HepG2 (cell line): Measurements from ENCODE around the gene ANGPTL2. TPM values are rescaled to one million over a fixed set of nuclear protein-coding genes. Genes with fewer than 3 reads are reported as not detected.

Source experiments
- ATAC-seq: fragments of 200-7000 bp; cut with Tn5 transposase; 3 replicates; pipeline ENCODE4 v1.9.1; 2020; ENCODE audit warnings: mild to moderate bottlenecking, moderate library complexity
- BruUV-seq: library from RNA; stranded (reverse); fragments of 400-500 nt; replicated peaks from 2 replicates; lab custom pipeline; 2021; lab: Mats Ljungman, UMichigan
- CTCF ChIA-PET: fragments of 300-600 bp; formaldehyde crosslinking; extraction: SDS; loops from one replicate; lab custom pipeline; 2021; ENCODE audit warnings: low total read pairs, inconsistent platforms, low intra/inter-chr PET ratio; lab: Yijun Ruan, JAX
- POLR2A ChIA-PET: fragments of 350-600 bp; sonication (Branson Sonifier 250); formaldehyde crosslinking; loops from one replicate; lab custom pipeline; 2020; ENCODE audit warnings: antibody characterized with exemption, inconsistent platforms; lab: Yijun Ruan, JAX
- DNase-seq: peaks from one replicate; pipeline ENCODE4 v3.0.0-alpha.2; 2015; ENCODE audit warnings: low spot score
- FAIRE-seq: peaks from 3 replicates; lab custom pipeline; 2011; peaks lifted over from hg19 to GRCh38; lab: Jason Lieb, UNC
- H2AFZ ChIP-seq: one replicate; pipeline ENCODE4 v1.6.1; 2011; ENCODE audit warnings: low read length, inconsistent platforms
- H3K27ac ChIP-seq: fragments of 300-600 bp; 3 replicates; pipeline ENCODE4 v1.8.0; 2011; ENCODE audit warnings: mixed run types, mild to moderate bottlenecking, mixed read lengths, low read length, inconsistent platforms; ENCODE audit not compliant: insufficient read depth; ENCODE audit errors: extremely low read length
- H3K27me3 ChIP-seq, 2 experiments: fragments of 200-600 bp in 1 of 2; 2 replicates in 1 of 2; 3 replicates in 1 of 2; pipeline versions ENCODE4 v1.6.0 to v1.8.0; 2011; ENCODE audit warnings: low read length in 2 of 2, mild to moderate bottlenecking in 2 of 2, moderate library complexity in 2 of 2, inconsistent platforms in 1 of 2; ENCODE audit not compliant: insufficient read depth in 2 of 2, control insufficient read depth in 1 of 2
- H3K36me3 ChIP-seq, 2 experiments: fragments of 200-600 bp in 1 of 2; replicated peaks in 1 of 2; 2 replicates in 1 of 2; 3 replicates in 1 of 2; pipeline versions ENCODE4 v1.5.1 to v1.8.0; 2011; ENCODE audit warnings: low read length in 2 of 2, inconsistent platforms in 1 of 2; ENCODE audit not compliant: insufficient read depth in 2 of 2, control insufficient read depth in 1 of 2
- H3K4me1 ChIP-seq: 2 replicates; pipeline ENCODE4 v1.5.1; 2012; ENCODE audit warnings: low read length, inconsistent platforms; ENCODE audit not compliant: insufficient read depth
- H3K4me2 ChIP-seq: 2 replicates; pipeline ENCODE4 v1.6.0; 2011; ENCODE audit warnings: low read depth, low read length, inconsistent platforms
- H3K4me3 ChIP-seq, 3 experiments: fragments of 200-600 bp in 1 of 3; sonication (generic), shearing (Covaris generic) in 1 of 3; replicated peaks in 1 of 3; 2 replicates each; pipeline ENCODE4 v1.5.1; 2011 to 2016; ENCODE audit warnings: low read length in 3 of 3, inconsistent platforms in 2 of 3, low read depth in 2 of 3, mild to moderate bottlenecking in 2 of 3, control low read depth in 1 of 3, mixed read lengths in 1 of 3; ENCODE audit not compliant: insufficient read depth in 1 of 3
- H3K79me2 ChIP-seq: one replicate; pipeline ENCODE4 v1.6.1; 2011; ENCODE audit warnings: low read length, inconsistent platforms; ENCODE audit not compliant: insufficient read depth
- H3K9ac ChIP-seq: 2 replicates; pipeline ENCODE4 v1.6.0; 2011; ENCODE audit warnings: mild to moderate bottlenecking, low read depth, low read length, inconsistent platforms; ENCODE audit not compliant: insufficient read depth
- H3K9me3 ChIP-seq: 2 replicates; pipeline ENCODE4 v1.5.1; 2012; ENCODE audit warnings: mild to moderate bottlenecking, low read length
- H4K20me1 ChIP-seq: 2 replicates; pipeline ENCODE4 v1.6.0; 2011; ENCODE audit warnings: inconsistent platforms, mild to moderate bottlenecking, low read length, moderate library complexity; ENCODE audit not compliant: insufficient read depth
- MTA1 ChIP-seq: sonication (generic); formaldehyde crosslinking; IDR thresholded peaks from 2 replicates; pipeline ENCODE4 v1.4.0; 2020; ENCODE audit warnings: missing genetic modification reagents, mild to moderate bottlenecking, borderline replicate concordance
- WGBS: methylation state at CpG from one replicate; pipeline ENCODE4 v1.1.6; 2017; ENCODE audit warnings: low lambda C conversion rate; 5-methylcytosine and 5-hydroxymethylcytosine counted together
- in situ Hi-C: cut with HindIII; loops from 2 replicates; pipeline ENCODE4 v1.10.0; 2017; ENCODE audit warnings: low pct_unique_long_range_greater_than_20kb; ENCODE audit not compliant: extremely low pct_ligation_motif_present
- intact Hi-C: fragments of 100-400 bp; cut with micrococcal nuclease; formaldehyde crosslinking; loops from one replicate; pipeline ENCODE4 v1.10.0; 2022; ENCODE audit not compliant: unreplicated experiment
- polyA plus RNA-seq, 8 experiments: library from polyadenylated mRNA; depleted of rRNA in 3 of 8; stranded (reverse) in 7 of 8; unstranded in 1 of 8; fragments of >200 nt; fragmentation: Illumina TruSeq in 4 of 8; extraction: Trizol in 4 of 8; gene quantifications; 2 replicates each; pipeline versions ENCODE4 v1.2.1 to v1.2.3, GENCODE V29; 2011 to 2016; ENCODE audit warnings: low read depth in 4 of 8, missing spikeins in 1 of 8, mixed read lengths in 1 of 8; ENCODE audit not compliant: insufficient read depth in 1 of 8
- total RNA-seq, 5 experiments: library from RNA; depleted of rRNA; stranded (reverse); fragments of >200 nt; fragmentation: Illumina TruSeq; extraction: Trizol; gene quantifications; 2 replicates each; pipeline ENCODE4 v1.2.3, GENCODE V29; 2016; ENCODE audit warnings: low read depth in 1 of 5
- TF ChIP-seq, protein P1 (sequence below): sonication (generic); formaldehyde crosslinking; IDR thresholded peaks from 2 replicates; pipeline ENCODE4 v1.4.0; 2020; ENCODE audit warnings: mild to moderate bottlenecking, missing genetic modification reagents, borderline replicate concordance
- TF ChIP-seq, protein P2 (sequence below): sonication (generic); formaldehyde crosslinking; IDR thresholded peaks from 2 replicates; pipeline ENCODE4 v1.5.0; 2020; ENCODE audit warnings: missing genetic modification reagents, mild to moderate bottlenecking, borderline replicate concordance
- TF ChIP-seq, protein P3 (sequence below): sonication (generic); formaldehyde crosslinking; IDR thresholded peaks from 2 replicates; pipeline ENCODE4 v1.8.0; 2022; ENCODE audit warnings: mild to moderate bottlenecking, missing genetic modification reagents

ANGPTL2 gene
- total and polyA plus RNA-seq, 2 of the 13 experiments (the other 11 are each of a cell fraction or from before 2014, with no cell fraction given), result 0.91 to 21.0 TPM

DNA sequence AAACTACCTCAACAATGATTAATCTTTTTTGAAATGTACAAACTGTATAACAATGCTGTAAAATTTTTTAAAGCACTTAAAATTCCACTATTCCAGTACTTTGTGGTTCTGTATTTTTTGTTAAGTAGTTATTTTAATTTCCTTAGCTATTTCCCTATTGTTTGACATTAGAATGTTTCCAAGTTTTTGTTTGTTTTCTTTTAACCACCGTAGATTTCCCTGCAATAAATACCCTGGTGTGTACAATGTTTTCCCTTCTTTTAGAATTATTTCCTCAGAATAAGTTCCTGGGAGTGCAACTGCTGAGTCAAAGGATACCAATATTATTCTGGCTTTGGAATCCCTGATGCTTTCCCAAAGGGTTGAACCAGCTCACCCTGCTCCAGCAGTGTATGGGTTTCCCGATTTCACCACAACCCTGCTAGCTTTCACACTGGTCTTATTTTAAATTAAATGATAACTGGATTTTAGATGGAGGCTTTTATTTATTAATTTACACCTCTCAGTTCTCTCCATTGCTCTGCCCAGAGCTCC is 20.6 kb upstream of the ANGPTL2 start (continued):
- TF ChIP-seq, protein P1, sequence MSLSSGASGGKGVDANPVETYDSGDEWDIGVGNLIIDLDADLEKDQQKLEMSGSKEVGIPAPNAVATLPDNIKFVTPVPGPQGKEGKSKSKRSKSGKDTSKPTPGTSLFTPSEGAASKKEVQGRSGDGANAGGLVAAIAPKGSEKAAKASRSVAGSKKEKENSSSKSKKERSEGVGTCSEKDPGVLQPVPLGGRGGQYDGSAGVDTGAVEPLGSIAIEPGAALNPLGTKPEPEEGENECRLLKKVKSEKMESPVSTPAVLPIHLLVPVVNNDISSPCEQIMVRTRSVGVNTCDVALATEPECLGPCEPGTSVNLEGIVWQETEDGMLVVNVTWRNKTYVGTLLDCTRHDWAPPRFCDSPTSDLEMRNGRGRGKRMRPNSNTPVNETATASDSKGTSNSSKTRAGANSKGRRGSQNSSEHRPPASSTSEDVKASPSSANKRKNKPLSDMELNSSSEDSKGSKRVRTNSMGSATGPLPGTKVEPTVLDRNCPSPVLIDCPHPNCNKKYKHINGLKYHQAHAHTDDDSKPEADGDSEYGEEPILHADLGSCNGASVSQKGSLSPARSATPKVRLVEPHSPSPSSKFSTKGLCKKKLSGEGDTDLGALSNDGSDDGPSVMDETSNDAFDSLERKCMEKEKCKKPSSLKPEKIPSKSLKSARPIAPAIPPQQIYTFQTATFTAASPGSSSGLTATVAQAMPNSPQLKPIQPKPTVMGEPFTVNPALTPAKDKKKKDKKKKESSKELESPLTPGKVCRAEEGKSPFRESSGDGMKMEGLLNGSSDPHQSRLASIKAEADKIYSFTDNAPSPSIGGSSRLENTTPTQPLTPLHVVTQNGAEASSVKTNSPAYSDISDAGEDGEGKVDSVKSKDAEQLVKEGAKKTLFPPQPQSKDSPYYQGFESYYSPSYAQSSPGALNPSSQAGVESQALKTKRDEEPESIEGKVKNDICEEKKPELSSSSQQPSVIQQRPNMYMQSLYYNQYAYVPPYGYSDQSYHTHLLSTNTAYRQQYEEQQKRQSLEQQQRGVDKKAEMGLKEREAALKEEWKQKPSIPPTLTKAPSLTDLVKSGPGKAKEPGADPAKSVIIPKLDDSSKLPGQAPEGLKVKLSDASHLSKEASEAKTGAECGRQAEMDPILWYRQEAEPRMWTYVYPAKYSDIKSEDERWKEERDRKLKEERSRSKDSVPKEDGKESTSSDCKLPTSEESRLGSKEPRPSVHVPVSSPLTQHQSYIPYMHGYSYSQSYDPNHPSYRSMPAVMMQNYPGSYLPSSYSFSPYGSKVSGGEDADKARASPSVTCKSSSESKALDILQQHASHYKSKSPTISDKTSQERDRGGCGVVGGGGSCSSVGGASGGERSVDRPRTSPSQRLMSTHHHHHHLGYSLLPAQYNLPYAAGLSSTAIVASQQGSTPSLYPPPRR (CRISPR knock-in tag), result no peak

DNA sequence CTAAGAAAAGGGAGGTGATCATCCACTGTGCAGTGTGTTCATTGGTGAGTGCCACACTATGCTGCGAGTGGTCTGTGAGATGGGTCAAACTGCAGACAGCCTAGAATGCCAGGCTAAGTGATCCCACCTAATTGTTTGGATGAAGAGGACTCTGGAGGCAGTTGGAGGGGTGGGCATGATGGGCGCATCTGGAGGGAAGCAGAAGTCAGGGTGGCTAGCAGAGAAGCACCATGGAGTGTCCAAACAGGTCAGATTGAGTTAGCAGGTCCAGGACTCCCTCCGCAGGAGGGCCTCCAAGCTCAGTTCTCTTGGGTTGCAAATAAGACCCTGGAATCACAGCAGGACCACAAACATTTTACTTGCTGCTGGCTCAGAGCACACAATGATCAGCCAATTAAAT is 19.9 kb upstream of the ANGPTL2 start:
- Histone ChIP-seq H3K4me3 (no peak overlapping the region), H4K20me1 (no peaks in the 10 kb centered on the region), H3K79me2 (no peaks in the 10 kb centered on the region), H3K4me2 (no peak overlapping the region), H2AFZ (no peak overlapping the region), H3K36me3 (no peaks in the 10 kb centered on the region), H3K9ac (no peak overlapping the region), H3K27me3 (no peaks in the 10 kb centered on the region), H3K27ac (no peak overlapping the region), H3K4me1 (peaks cover 7% of the 10 kb centered on the region), H3K9me3 (no peaks in the 10 kb centered on the region)
- intact Hi-C loops (no loop called here), in situ Hi-C loops (no loop called here)
- no TSS peak for BruUV-seq
- no peak for FAIRE-seq
- DNase-seq, result no peak
- ChIA-PET CTCF (no interaction called here), POLR2A (no interaction called here)
- WGBS, result 80% methylated on average over 2 of the region's 3 CpGs
- TF ChIP-seq, protein P2, sequence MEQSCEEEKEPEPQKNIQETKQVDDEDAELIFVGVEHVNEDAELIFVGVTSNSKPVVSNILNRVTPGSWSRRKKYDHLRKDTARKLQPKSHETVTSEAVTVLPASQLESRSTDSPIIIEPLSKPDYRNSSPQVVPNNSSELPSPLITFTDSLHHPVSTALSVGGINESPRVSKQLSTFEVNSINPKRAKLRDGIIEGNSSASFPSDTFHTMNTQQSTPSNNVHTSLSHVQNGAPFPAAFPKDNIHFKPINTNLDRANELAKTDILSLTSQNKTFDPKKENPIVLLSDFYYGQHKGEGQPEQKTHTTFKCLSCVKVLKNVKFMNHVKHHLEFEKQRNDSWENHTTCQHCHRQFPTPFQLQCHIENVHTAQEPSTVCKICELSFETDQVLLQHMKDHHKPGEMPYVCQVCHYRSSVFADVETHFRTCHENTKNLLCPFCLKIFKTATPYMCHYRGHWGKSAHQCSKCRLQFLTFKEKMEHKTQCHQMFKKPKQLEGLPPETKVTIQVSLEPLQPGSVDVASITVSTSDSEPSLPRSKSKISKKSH (CRISPR knock-in tag), result no peak
- no peak for TF ChIP-seq MTA1 (CRISPR knock-in tag)
- TF ChIP-seq, protein P3, sequence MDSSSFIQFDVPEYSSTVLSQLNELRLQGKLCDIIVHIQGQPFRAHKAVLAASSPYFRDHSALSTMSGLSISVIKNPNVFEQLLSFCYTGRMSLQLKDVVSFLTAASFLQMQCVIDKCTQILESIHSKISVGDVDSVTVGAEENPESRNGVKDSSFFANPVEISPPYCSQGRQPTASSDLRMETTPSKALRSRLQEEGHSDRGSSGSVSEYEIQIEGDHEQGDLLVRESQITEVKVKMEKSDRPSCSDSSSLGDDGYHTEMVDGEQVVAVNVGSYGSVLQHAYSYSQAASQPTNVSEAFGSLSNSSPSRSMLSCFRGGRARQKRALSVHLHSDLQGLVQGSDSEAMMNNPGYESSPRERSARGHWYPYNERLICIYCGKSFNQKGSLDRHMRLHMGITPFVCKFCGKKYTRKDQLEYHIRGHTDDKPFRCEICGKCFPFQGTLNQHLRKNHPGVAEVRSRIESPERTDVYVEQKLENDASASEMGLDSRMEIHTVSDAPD (CRISPR knock-in tag), result 0 out of 2 replicates have a peak, but pooled peaks have one; percentile 23
- no peak for ATAC-seq
